ENCODE results near the gene HELB. TPM values are rescaled to one million over a fixed set of nuclear protein-coding genes. Genes with fewer than 3 reads are reported as not detected.

Gene HELB
- total and polyA plus RNA-seq, 7 donors = 0.25 to 1.9 (median 0.90) TPM

DNA sequence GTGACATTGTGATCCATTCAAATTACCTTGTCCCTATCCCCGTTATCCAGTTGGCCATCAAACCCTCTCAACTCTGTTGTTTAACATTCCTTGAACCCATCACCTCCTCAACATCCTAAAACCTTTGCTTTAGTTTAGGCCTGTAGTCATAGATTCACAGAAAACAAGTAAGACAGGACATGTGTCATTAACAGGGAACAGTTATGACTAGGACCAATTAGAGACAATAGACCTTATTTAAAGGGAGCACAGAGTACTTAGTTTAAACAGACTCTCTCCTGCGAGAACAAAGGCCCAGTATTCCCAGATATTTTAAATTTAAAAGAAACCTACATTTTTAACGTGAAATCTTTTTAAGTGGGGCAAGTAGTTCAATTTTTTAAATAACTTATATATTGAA, 20.0 kb upstream of the HELB start:
- no peak for TF ChIP-seq CTCF (IDR thresholded peaks at IDR 0.05)
- DNase-seq (no peak), ATAC-seq (no peak)
- H3K36me3 ChIP-seq (ENCODE audit: insufficient read depth in 1 of 2, low read depth in 1 of 2) = no peaks in the 10 kb centered on the region
- H3K27me3 ChIP-seq (ENCODE audit: insufficient read depth in 3 of 3, low read length in 2 of 3) = no peaks in the 10 kb centered on the region
- no peak overlapping the region for H3K4me3 ChIP-seq
- intact Hi-C loops (cut with DNase I) = no loop called here
- H3K27ac ChIP-seq = no peak overlapping the region
- no peaks in the 10 kb centered on the region for H3K9me3 ChIP-seq
- no peaks in the 10 kb centered on the region for H3K4me1 ChIP-seq
- 82 to 90% (median 86%) methylated on average over 3 of the region's 3 CpGs for WGBS, 3 donors

DNA sequence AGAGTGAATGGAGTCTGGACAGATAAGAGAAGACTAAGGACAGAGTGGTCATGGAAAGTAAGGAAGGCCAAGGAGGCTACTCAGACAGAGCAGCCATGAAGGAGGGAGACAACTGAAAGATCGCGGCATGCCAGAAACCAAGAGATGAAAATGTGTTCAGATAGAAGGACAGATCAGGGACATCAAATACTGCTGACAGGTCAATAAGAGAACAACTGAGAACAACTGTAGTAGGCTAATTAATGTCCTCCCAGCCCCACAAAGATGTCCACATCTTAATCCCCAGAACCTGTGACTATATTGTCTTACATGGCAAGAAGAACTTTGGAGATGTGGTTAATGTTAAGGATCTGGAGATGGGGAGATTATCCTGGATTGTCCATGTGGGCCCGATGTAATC, 15.0 kb upstream of the HELB start:
- WGBS, 3 donors = 97 to 99% (median 97%) methylated on average over 3 of the region's 3 CpGs
- intact Hi-C loops (cut with DNase I) = no loop called here
- TF ChIP-seq CTCF (IDR thresholded peaks at IDR 0.05) = no peak

DNA sequence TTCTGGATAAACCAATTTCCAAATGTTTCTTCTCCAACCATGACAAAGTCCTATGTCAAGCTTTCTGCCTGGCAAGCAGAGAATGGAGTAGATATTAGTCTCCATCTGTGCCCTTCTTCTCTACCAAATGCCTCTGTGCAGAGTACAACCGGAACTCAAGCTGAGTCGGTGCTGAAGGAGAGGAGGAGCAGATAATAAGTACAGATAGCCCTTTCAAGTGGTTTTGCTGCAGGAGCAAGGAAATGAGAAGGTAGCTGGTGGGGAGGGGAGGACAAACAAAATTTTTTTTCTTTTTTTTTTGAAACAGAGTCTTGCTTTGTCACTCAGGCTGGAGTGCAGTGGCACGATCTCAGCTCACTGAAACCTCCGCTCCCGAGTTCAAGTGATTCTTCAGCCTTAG, 14.2 kb upstream of the HELB start:
- DNase-seq = no peak
- Histone ChIP-seq H3K27me3 (ENCODE audit: insufficient read depth in 3 of 3, low read length in 2 of 3) (peaks cover 0 to 6% (median 0%) of the 10 kb centered on the region in 3 donors), H3K4me1 (no peaks in the 10 kb centered on the region), H3K9me3 (no peaks in the 10 kb centered on the region), H3K4me3 (no peak overlapping the region), H3K27ac (no peak overlapping the region), H3K36me3 (ENCODE audit: insufficient read depth in 1 of 2, low read depth in 1 of 2) (no peaks in the 10 kb centered on the region)
- intact Hi-C loops (cut with DNase I) = no loop called here
- WGBS, 3 donors = 86 to 90% (median 87%) methylated on average over 5 of the region's 5 CpGs
- ATAC-seq = no peak
- TF ChIP-seq CTCF (IDR thresholded peaks at IDR 0.05) = no peak

More for the DNA sequence above, 15.0 kb upstream of the HELB start:
- no peaks in the 10 kb centered on the region for H3K36me3 ChIP-seq (ENCODE audit: insufficient read depth in 1 of 2, low read depth in 1 of 2)
- DNase-seq (no peak), ATAC-seq (no peak)
- no peaks in the 10 kb centered on the region for H3K4me1 ChIP-seq
- no peak overlapping the region for H3K27ac ChIP-seq
- peaks cover 0 to 6% (median 0%) of the 10 kb centered on the region in 3 donors for H3K27me3 ChIP-seq (ENCODE audit: insufficient read depth in 3 of 3, low read length in 2 of 3)
- H3K4me3 ChIP-seq = no peak overlapping the region
- no peaks in the 10 kb centered on the region for H3K9me3 ChIP-seq

GRCh38 chr12:66289485-66289884, 12.8 kb upstream of the HELB start:
- intact Hi-C loops (cut with DNase I) = no loop called here
- no peaks in the 10 kb centered on the region for H3K36me3 ChIP-seq (ENCODE audit: insufficient read depth in 1 of 2, low read depth in 1 of 2)
- peaks cover 0 to 6% (median 0%) of the 10 kb centered on the region in 3 donors for H3K27me3 ChIP-seq (ENCODE audit: insufficient read depth in 3 of 3, low read length in 2 of 3)
- 79 to 89% (median 88%) methylated on average over 2 of the region's 2 CpGs for WGBS, 3 donors
- ATAC-seq (no peak), DNase-seq (no peak)
- H3K4me3 ChIP-seq = no peak overlapping the region
- H3K27ac ChIP-seq = no peak overlapping the region
- no peaks in the 10 kb centered on the region for H3K9me3 ChIP-seq
- no peaks in the 10 kb centered on the region for H3K4me1 ChIP-seq
- TF ChIP-seq CTCF (IDR thresholded peaks at IDR 0.05) = no peak

DNA sequence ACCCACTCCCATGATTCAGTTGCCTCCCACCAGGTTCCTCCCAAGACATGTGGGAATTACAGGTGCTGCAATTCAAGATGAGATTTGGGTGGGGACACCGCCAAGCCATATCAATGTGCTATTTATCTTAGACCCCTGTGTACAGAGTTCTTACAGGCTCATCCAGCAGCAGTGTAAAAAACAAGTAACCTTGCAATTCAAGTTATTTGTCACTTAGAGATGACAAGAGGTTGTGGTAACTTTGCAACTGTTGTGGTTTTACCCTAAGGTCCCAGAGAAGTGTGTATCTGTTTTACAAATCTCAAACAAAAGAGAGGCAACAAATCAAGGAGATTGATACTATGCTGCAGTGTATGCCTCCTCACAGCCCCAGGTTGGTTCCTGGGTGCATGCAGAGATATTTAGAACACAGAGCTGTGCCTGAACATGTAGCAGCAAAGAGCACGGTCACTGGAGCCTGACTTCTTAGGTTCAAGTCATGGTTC, 11.5 kb upstream of the HELB start:
- Histone ChIP-seq H3K36me3 (ENCODE audit: insufficient read depth in 1 of 2, low read depth in 1 of 2) (no peaks in the 10 kb centered on the region), H3K9me3 (no peaks in the 10 kb centered on the region), H3K4me1 (no peaks in the 10 kb centered on the region), H3K27me3 (ENCODE audit: insufficient read depth in 3 of 3, low read length in 2 of 3) (peaks cover 0 to 6% (median 0%) of the 10 kb centered on the region in 3 donors), H3K4me3 (no peak overlapping the region), H3K27ac (no peak overlapping the region)
- ATAC-seq (no peak), DNase-seq (no peak)
- intact Hi-C loops (cut with DNase I) = no loop called here
- TF ChIP-seq CTCF (IDR thresholded peaks at IDR 0.05) = no peak
- 83 to 89% (median 89%) methylated on average over 2 of the region's 2 CpGs for WGBS, 3 donors

All from psoas muscle (tissue), 8 donors.